WERI-Rb-1 (cell line): Measurements from ENCODE around the gene PARM1.

Source experiments
- DNase-seq: peaks from one replicate; pipeline ENCODE4 v3.0.0-alpha.2; 2020
- H3K27ac ChIP-seq: fragments of 250-450 bp; sonication (Bioruptor Pico); 2 replicates; pipeline ENCODE4 v1.5.1; 2020; ENCODE audit warnings: mild to moderate bottlenecking, moderate library complexity
- H3K27me3 ChIP-seq: fragments of 250-450 bp; sonication (Bioruptor Pico); 2 replicates; pipeline ENCODE4 v1.5.1; 2021; ENCODE audit warnings: mild to moderate bottlenecking, low read depth, moderate library complexity; ENCODE audit not compliant: insufficient read depth, severe bottlenecking
- H3K36me3 ChIP-seq: fragments of 250-450 bp; sonication (Bioruptor Pico); 2 replicates; pipeline ENCODE4 v1.5.1; 2020; ENCODE audit warnings: mild to moderate bottlenecking, moderate library complexity
- H3K4me3 ChIP-seq: 2 replicates; pipeline ENCODE4 v1.5.1; 2011; ENCODE audit warnings: low read depth, mild to moderate bottlenecking, control low read depth, low read length
- H3K9me3 ChIP-seq: fragments of 250-450 bp; sonication (Bioruptor Pico); 2 replicates; pipeline ENCODE4 v1.5.1; 2021; ENCODE audit warnings: mild to moderate bottlenecking, moderate library complexity; ENCODE audit not compliant: severe bottlenecking
- TF ChIP-seq, protein P1 (sequence below): IDR thresholded peaks from 2 replicates; pipeline ENCODE4 v1.5.1; 2011; ENCODE audit warnings: low read depth, mild to moderate bottlenecking, control low read depth, inconsistent platforms, low read length

PARM1 gene

DNA sequence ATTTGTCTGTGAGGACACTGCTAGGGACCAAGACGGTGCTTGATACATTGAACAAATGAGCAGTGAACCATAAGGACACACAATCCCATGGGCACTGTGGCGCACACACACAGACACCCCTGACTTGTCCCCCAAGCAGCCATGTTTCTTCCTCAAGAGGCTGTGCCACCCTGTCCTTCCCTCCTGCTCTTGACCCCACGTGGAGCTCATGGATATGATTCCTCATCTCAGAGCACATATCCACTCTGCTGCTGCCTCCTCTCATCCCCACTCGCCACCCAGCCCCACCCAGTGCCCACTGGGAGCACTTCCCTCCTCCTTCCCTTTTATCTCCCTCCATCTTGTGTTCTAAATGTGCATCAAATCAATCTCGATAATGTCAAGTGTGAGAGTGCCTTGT is 102.4 kb downstream of the PARM1 start:
- no peak for DNase-seq
- TF ChIP-seq, protein P1, sequence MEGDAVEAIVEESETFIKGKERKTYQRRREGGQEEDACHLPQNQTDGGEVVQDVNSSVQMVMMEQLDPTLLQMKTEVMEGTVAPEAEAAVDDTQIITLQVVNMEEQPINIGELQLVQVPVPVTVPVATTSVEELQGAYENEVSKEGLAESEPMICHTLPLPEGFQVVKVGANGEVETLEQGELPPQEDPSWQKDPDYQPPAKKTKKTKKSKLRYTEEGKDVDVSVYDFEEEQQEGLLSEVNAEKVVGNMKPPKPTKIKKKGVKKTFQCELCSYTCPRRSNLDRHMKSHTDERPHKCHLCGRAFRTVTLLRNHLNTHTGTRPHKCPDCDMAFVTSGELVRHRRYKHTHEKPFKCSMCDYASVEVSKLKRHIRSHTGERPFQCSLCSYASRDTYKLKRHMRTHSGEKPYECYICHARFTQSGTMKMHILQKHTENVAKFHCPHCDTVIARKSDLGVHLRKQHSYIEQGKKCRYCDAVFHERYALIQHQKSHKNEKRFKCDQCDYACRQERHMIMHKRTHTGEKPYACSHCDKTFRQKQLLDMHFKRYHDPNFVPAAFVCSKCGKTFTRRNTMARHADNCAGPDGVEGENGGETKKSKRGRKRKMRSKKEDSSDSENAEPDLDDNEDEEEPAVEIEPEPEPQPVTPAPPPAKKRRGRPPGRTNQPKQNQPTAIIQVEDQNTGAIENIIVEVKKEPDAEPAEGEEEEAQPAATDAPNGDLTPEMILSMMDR = no peak
- H3K27me3 ChIP-seq = no peaks in the 10 kb centered on the region
- no peaks in the 10 kb centered on the region for H3K36me3 ChIP-seq
- no peak overlapping the region for H3K4me3 ChIP-seq
- H3K27ac ChIP-seq = no peak overlapping the region
- H3K9me3 ChIP-seq = no peaks in the 10 kb centered on the region

DNA sequence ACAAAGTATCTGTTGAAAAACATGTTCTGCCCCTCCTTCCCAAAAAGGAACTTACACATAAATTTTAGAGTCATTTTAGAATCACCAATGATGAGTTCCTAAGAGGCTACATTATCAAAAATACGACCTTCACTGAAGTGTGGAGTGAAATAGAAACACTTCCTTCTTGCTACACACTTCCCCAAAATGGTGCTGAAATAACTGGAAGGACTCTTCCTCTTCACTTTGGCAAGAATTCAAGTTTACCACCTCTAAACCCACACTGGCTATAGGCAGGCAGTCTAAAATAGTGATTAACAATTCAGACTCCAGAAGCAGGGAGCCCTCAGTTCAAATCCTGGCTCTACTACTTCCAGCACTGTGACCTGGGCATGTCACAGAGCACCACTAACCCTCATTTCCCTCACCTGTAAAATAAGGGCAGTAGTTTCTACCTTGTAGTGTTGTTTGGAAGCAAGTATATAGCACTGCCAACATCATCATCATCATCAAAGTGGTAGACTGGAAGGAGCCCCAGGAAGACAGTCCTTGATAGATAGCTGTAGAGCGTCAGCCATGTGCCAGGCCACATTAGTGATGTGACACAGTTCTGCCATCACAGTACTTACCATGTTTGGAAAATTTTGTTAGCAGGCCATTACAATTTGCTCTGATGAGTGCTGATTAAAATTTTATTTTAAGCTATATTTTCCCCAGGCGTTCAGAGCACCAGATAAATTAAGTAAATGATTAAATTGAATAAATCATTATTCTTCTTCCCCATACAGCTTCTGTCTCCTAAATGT is 103.3 kb downstream of the PARM1 start:
- H3K9me3 ChIP-seq = no peaks in the 10 kb centered on the region
- no peak overlapping the region for H3K4me3 ChIP-seq
- no peak overlapping the region for H3K27ac ChIP-seq
- H3K36me3 ChIP-seq = no peaks in the 10 kb centered on the region
- TF ChIP-seq, protein P1 = no peak
- H3K27me3 ChIP-seq = no peaks in the 10 kb centered on the region
- no peak for DNase-seq

DNA sequence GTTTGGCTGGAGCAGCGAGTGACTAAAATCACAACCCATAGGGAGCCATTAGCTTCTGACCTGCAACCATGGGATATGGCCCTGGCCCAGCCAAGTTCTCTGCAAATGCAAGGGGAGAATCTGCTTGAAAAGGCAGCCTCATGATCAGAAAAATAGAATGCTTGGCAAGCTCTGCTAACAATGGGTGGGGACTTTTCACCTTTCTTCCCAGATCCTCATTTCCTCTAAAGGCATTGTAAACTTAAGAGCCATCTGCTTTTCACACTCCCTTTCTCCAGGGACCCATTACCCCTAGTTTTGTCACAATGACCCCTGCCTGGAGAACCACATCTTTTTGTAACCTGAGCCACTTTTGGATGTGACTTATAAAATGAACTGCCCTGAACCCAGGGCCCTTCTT is 104.3 kb downstream of the PARM1 start:
- H3K9me3 ChIP-seq = no peaks in the 10 kb centered on the region
- no peaks in the 10 kb centered on the region for H3K27me3 ChIP-seq
- no peak for DNase-seq
- TF ChIP-seq, protein P1 = no peak
- no peak overlapping the region for H3K27ac ChIP-seq
- H3K36me3 ChIP-seq = no peaks in the 10 kb centered on the region
- H3K4me3 ChIP-seq = no peak overlapping the region

DNA sequence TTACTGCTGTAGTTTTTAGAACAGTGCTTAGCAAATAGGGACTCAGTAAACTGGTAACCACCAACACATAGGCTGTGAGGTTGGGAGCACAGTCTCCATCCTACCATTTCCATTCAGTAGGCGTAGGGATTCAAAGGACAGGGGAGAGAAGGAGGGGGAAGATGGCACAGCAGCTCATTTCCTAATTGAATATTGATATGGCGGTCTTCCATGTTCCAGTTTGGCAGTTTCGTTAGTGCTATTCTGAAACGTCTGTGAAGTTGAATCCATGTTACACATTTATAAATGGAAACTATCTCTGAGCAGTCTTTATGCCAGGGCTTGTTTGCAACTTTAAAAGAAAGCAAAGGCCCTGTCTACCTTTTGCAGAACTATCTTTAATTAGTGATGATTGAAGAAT is 105.5 kb downstream of the PARM1 start:
- TF ChIP-seq, protein P1 = no peak
- no peaks in the 10 kb centered on the region for H3K27me3 ChIP-seq
- no peaks in the 10 kb centered on the region for H3K9me3 ChIP-seq
- no peak overlapping the region for H3K4me3 ChIP-seq
- no peaks in the 10 kb centered on the region for H3K36me3 ChIP-seq
- H3K27ac ChIP-seq = no peak overlapping the region
- no peak for DNase-seq

GRCh38 chr4:75040703-75041102 is 107.8 kb downstream of the PARM1 start:
- no peak overlapping the region for H3K4me3 ChIP-seq
- no peaks in the 10 kb centered on the region for H3K9me3 ChIP-seq
- no peaks in the 10 kb centered on the region for H3K27me3 ChIP-seq
- no peak for DNase-seq
- TF ChIP-seq, protein P1 = no peak
- no peaks in the 10 kb centered on the region for H3K36me3 ChIP-seq
- H3K27ac ChIP-seq = no peak overlapping the region

DNA sequence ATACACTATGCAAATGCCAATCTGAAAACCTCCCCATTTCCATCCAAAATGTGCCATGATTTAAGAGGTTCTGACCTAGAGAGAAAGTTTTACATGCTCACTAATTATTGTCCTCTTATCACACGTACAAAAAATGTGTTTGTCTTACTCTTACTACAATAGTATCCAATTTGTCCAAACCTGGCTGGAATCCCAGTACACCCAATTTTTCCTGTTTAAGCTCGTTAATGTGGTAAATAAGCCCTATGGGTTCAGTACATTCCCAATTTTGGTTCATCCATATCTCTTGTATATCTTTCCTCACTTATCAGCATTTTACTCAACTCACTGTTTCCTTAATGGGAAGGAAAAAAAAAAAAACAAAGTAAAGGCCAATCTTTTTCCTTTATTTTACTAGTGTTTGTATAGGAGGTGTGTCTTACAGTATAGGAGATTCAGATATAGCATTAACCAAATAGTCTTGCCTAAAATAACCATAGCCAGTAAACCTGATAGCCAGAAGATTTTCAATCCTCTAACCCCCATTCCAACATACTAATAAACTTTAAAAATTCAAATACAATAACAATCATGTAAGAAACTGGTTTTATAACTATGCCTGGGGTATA is 109.8 kb downstream of the PARM1 start:
- H3K9me3 ChIP-seq = no peaks in the 10 kb centered on the region
- H3K36me3 ChIP-seq = no peaks in the 10 kb centered on the region
- TF ChIP-seq, protein P1 = no peak
- no peak for DNase-seq
- H3K27me3 ChIP-seq = no peaks in the 10 kb centered on the region
- no peak overlapping the region for H3K27ac ChIP-seq
- no peak overlapping the region for H3K4me3 ChIP-seq
